ENCODE results near the gene FARS2. TPM values are rescaled to one million over a fixed set of nuclear protein-coding genes. Genes with fewer than 3 reads are reported as not detected.

The FARS2 gene
- total RNA-seq, 1 donor from 2014 or later = 8.2 TPM

DNA sequence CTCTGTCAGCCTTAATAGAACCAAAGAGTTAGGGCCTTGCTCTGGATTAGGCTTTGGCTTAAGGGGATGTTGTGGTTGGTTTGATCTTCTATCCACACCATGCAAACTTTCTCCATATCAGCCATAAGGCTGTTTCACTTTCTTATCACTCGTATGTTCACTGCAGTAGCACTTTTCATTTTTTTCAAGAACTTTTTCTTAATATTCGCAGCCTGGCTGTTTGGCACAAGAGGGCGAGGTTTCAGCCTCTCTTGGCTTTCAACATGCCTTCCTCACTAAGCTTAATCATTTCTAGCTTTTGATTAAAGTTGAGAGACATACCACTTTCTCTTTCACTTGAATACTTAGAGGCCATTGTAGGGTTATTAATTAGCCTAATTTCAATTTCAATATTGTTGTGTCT is 552.3 kb downstream of the FARS2 start:
- TF ChIP-seq, protein P1, sequence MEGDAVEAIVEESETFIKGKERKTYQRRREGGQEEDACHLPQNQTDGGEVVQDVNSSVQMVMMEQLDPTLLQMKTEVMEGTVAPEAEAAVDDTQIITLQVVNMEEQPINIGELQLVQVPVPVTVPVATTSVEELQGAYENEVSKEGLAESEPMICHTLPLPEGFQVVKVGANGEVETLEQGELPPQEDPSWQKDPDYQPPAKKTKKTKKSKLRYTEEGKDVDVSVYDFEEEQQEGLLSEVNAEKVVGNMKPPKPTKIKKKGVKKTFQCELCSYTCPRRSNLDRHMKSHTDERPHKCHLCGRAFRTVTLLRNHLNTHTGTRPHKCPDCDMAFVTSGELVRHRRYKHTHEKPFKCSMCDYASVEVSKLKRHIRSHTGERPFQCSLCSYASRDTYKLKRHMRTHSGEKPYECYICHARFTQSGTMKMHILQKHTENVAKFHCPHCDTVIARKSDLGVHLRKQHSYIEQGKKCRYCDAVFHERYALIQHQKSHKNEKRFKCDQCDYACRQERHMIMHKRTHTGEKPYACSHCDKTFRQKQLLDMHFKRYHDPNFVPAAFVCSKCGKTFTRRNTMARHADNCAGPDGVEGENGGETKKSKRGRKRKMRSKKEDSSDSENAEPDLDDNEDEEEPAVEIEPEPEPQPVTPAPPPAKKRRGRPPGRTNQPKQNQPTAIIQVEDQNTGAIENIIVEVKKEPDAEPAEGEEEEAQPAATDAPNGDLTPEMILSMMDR (IDR thresholded peaks at IDR 0.05; ENCODE audit: insufficient read depth, low read length, poor library complexity, severe bottlenecking) = no peak
- no peaks in the 10 kb centered on the region for H3K27me3 ChIP-seq (ENCODE audit: control insufficient read depth, insufficient read depth, low read length)
- no peaks in the 10 kb centered on the region for H3K36me3 ChIP-seq (ENCODE audit: control insufficient read depth, insufficient read depth, low read length)
- DNase-seq (ENCODE audit: low read depth) = no peak
- H3K4me3 ChIP-seq (ENCODE audit: low read depth, low read length) = no peak overlapping the region

DNA sequence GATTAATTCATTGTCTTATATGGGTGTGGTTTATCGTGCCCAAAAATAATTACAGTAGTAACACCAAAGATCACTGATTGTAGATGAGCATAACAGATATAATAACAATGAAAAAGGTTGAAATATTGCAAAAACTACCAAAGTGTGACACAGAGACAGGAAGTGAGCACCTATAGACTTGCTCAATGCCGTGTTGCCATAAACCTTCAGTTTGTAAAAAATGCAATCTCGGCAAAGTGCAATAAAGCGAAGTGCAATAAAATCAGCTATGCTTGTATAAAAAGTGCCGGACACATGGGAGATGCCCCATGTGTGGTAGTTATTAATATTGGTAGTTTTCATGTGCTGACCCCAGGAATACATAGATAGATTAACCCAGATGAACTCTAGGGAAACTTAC is 552.8 kb downstream of the FARS2 start:
- Histone ChIP-seq H3K27me3 (ENCODE audit: control insufficient read depth, insufficient read depth, low read length) (no peaks in the 10 kb centered on the region), H3K36me3 (ENCODE audit: control insufficient read depth, insufficient read depth, low read length) (no peaks in the 10 kb centered on the region), H3K4me3 (ENCODE audit: low read depth, low read length) (no peak overlapping the region)
- TF ChIP-seq, protein P1 (IDR thresholded peaks at IDR 0.05; ENCODE audit: insufficient read depth, low read length, poor library complexity, severe bottlenecking) = no peak
- no peak for DNase-seq (ENCODE audit: low read depth)

DNA sequence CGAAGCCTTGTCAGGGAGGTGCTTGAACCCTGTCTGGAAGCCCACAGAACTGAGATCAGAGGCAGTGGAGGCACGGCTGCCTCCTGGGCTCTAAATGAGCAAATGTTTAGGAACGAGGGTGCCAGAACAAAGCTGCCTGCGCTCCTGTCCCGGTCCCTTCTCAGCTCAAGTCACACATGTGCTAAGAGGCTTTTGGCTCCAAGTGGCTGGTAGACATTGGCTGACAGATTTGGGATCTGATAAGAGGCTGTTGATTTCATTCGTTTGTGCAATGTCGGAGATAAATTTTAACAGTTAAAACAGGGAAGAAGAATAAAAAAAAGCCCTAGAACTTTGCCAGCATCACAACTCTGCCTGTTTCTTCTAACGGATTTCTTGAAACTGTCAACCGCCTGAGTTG is 553.6 kb downstream of the FARS2 start:
- TF ChIP-seq, protein P1 (IDR thresholded peaks at IDR 0.05; ENCODE audit: insufficient read depth, low read length, poor library complexity, severe bottlenecking) = no peak
- no peaks in the 10 kb centered on the region for H3K27me3 ChIP-seq (ENCODE audit: control insufficient read depth, insufficient read depth, low read length)
- H3K4me3 ChIP-seq (ENCODE audit: low read depth, low read length) = no peak overlapping the region
- DNase-seq (ENCODE audit: low read depth) = no peak
- no peaks in the 10 kb centered on the region for H3K36me3 ChIP-seq (ENCODE audit: control insufficient read depth, insufficient read depth, low read length)

DNA sequence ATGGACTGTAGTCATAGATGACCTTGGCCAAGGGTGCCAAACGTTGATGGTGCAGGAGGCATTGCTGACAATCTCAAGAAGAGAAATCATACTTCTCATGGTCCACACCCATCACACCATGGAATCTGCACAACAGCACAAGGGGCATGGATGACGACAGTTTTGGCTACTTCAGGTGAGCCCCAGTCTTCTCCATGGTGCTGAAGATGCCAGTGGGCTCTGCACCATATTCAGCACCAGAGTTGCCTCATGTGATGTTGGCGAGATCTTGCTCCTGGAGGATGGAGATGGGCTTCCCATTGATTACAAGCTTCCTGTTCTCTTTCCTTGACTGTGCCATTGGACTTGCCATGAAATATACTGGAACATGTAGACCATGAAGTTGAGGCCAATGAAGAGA is 556.6 kb downstream of the FARS2 start:
- no peaks in the 10 kb centered on the region for H3K36me3 ChIP-seq (ENCODE audit: control insufficient read depth, insufficient read depth, low read length)
- DNase-seq (ENCODE audit: low read depth) = no peak
- H3K27me3 ChIP-seq (ENCODE audit: control insufficient read depth, insufficient read depth, low read length) = no peaks in the 10 kb centered on the region
- H3K4me3 ChIP-seq (ENCODE audit: low read depth, low read length) = no peak overlapping the region
- TF ChIP-seq, protein P1 (IDR thresholded peaks at IDR 0.05; ENCODE audit: insufficient read depth, low read length, poor library complexity, severe bottlenecking) = no peak

DNA sequence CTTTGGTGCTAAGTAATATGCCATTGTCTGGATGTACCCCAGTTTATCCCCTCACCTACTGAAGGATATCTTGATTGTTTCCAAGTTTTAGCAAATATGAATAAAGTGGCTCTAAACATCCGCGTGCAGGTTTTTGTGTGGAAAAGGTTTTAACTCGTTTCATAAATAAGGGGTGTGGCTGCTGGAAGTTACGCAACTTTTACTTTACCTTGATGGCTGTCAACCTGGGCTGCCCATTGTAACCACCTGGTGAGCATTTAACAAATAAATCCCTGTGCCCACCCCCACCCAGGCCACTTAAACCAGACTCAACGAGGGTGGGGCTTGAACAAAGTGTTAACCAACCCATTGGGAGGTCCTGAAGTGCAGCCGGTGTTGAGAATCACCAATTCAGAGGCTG is 557.6 kb downstream of the FARS2 start:
- TF ChIP-seq, protein P1 (IDR thresholded peaks at IDR 0.05; ENCODE audit: insufficient read depth, low read length, poor library complexity, severe bottlenecking) = no peak

More for the DNA sequence above, 557.6 kb downstream of the FARS2 start:
- Histone ChIP-seq H3K27me3 (ENCODE audit: control insufficient read depth, insufficient read depth, low read length) (no peaks in the 10 kb centered on the region), H3K36me3 (ENCODE audit: control insufficient read depth, insufficient read depth, low read length) (no peaks in the 10 kb centered on the region), H3K4me3 (ENCODE audit: low read depth, low read length) (no peak overlapping the region)
- DNase-seq (ENCODE audit: low read depth) = no peak

Other genes with a start within 250 kb of the FARS2 start
- gene PPP1R3G, start 176.2 kb upstream of the FARS2 start, total RNA-seq = 0.96 and 2.1 TPM in 2 replicates
- 27.1 and 27.8 TPM in 2 replicates for gene LYRM4, start 563 bp upstream of the FARS2 start, total RNA-seq

Measured in kidney epithelial cell (primary cell).